HG03039 (cell line): ENCODE measurements around the gene GDPGP1.
"Not testable (repeated sequence)": the region's sequence is repeated elsewhere in the genome, so short reads cannot be mapped to it uniquely, and the experiment has no call there.

ENCODE experiments used
- ATAC-seq: cut with Tn5 transposase; IDR thresholded peaks from one replicate; pipeline ENCODE4 v1.9.1; 2021; ENCODE audit warnings: mild to moderate bottlenecking, moderate library complexity; ENCODE audit not compliant: unreplicated experiment

Gene GDPGP1

GRCh38 chr15:90259524-90259923 is 25.5 kb downstream of the GDPGP1 start:
- no peak for ATAC-seq

- ATAC-seq, result not testable (repeated sequence)
Observed at GRCh38 chr15:90260731-90261130, 26.7 kb downstream of the GDPGP1 start.

GRCh38 chr15:90261811-90262210 is 27.8 kb downstream of the GDPGP1 start:
- ATAC-seq, result no peak

- ATAC-seq, result no peak
Observed at GRCh38 chr15:90262426-90262825, 28.4 kb downstream of the GDPGP1 start.

DNA sequence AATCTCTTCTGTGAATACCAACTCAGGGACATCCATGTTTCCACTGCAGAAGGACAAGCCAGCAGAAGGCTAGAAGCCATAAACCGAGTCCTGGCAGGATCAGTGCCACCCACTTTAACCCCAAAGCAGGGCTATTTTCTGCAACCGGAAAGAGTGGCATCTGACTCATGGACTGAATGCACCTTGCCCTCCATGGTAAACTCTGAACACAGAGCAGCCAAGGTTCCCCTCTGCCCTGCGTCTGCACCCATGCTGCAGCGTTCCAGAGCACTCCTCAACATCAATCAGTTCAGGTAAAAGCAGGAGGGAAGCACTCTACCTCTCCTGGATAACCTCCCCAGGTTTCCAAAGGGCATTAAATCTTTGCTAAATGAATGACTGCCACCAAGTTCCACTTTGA is 30.7 kb downstream of the GDPGP1 start:
- ATAC-seq, result no peak

- peak; percentile 89 for ATAC-seq
Observed at GRCh38 chr15:90265271-90266060, 31.5 kb downstream of the GDPGP1 start, which contains the start of gene NGRN. Gene NGRN (plus strand): TSS chr15:90265672. CDS start chr15:90265713, 41 bp downstream.

DNA sequence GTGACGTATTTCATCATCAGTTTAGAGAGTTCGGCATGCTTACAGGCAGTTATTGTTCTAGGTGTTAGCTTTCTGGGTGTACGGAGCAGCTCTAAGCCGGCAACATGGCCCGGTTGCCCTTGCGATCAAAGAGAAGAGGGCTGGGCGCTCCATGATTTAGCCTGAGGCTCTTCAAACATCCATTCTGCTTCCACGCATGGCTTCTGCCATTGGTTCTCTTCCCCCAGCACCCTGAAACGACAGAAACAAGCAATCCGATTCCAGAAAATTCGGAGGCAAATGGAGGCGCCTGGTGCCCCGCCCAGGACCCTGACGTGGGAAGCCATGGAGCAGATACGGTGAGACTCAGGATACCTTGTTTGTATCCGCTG is 32.0 kb downstream of the GDPGP1 start:
- peak; percentile 5 for ATAC-seq

DNA sequence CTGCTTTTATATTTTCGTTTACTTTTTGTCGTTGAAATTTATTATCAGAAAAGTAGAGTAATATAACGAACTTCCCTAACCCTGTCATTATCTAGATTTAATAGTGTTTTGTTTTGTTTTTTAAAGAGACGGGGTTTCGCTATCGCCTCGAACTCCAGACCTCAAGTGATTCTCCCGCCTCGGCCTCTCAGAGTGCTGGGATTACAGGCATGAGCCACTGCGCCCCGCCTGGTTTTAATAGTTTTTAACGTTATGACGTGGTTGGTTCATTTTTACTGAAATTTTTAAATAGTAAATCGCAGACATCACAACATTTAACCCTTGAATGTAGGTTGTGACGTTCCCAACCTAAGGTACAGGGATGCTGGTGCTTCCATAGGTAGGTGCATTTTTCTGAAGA is 32.5 kb downstream of the GDPGP1 start:
- no peak for ATAC-seq

- ATAC-seq, result no peak
Observed at GRCh38 chr15:90268415-90268814, 34.4 kb downstream of the GDPGP1 start.

DNA sequence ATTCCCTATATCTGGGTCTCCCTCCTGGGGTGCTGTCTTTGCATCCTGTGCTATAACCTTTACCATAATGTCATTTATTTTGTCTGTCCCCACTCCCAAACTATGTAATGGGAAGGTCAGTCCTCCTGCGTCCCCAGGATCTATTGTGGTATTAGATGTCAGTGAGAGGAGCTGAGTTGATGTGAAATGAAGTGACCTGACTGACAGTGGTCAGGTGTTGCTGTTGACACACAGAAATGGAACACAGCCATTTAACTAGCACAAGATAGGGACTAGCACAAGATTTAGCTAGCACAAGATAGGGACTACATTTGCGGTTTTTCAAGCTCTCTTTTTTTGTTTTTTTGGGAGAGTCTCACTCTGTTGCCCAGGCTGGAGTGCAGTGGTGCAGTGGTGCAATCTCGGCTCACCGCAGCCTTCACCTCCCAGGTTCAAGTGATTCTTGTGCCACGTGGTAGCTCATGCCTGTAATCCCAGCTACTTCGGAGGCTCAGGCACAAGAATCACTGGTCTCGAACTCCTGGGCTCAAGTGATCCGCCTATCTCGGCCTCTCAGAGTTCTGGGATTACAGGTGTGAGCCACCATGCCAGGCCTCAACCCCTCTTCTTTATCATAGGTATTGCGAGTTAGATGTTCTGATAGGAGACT is 36.6 kb downstream of the GDPGP1 start:
- ATAC-seq, result no peak

- ATAC-seq, result no peak
Observed at GRCh38 chr15:90271459-90272166, 37.6 kb downstream of the GDPGP1 start.

DNA sequence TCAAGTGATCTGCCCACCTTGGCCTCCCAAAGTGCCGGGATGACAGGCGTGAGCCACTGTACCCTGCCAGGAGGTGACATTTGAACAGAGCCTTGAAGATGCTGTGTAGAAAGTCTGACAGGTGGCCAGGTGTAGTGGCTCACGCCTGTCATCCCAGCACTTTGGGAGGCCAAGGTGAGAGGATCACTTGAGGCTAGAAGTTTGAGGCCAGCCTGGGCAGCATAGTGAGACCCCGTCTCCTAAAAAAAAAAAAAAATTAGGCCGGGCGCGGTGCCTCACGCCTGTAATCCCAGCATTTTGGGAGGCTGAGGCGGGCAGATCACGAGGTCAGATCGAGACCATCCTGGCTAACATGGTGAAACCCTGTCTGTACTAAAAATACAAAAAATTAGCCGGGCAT is 44.5 kb downstream of the GDPGP1 start:
- not testable (repeated sequence) for ATAC-seq

- ATAC-seq, result not testable (repeated sequence)
Observed at GRCh38 chr15:90280743-90281142, 46.7 kb downstream of the GDPGP1 start.

GRCh38 chr15:90281637-90282036 is 47.6 kb downstream of the GDPGP1 start:
- ATAC-seq, result not testable (repeated sequence)

DNA sequence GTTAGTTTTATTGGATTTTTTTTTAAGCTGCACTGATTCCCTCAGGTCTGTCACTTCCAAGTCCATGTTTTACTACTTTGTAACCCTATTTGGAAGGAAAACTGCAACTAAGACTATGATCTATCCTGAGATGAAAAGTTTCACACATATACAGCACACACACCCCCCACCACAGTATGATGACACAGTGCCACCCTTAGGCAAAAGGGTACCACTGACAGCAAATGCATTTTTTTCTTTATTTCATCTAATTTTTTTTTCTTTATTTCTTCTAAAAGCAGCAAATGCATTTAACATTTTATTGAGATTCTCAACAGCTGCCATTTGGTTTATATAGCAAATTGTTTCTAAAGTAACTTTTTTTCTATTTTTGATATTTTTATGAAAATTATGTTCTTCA is 52.7 kb downstream of the GDPGP1 start:
- no peak for ATAC-seq

GRCh38 chr15:90287101-90287500 is 53.1 kb downstream of the GDPGP1 start:
- ATAC-seq, result no peak

DNA sequence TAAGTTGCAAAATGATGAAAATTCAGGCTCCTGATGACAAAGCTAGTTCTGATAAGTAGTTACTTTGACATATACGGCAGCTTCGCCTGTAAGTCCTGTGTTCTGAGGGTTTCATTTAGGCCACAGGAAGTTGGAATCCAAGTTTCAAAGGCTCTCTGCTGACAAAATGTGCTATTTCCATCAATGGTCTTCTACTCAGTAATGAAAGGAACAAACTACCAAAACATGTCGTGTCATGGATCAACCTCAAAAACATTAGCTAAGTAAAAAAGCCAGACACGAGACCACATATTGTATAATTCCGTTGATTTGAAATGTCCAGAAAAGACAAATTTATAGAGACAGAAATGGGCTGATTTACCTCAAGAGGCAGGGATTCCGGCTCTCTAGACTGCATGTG is 53.9 kb downstream of the GDPGP1 start:
- ATAC-seq, result no peak

DNA sequence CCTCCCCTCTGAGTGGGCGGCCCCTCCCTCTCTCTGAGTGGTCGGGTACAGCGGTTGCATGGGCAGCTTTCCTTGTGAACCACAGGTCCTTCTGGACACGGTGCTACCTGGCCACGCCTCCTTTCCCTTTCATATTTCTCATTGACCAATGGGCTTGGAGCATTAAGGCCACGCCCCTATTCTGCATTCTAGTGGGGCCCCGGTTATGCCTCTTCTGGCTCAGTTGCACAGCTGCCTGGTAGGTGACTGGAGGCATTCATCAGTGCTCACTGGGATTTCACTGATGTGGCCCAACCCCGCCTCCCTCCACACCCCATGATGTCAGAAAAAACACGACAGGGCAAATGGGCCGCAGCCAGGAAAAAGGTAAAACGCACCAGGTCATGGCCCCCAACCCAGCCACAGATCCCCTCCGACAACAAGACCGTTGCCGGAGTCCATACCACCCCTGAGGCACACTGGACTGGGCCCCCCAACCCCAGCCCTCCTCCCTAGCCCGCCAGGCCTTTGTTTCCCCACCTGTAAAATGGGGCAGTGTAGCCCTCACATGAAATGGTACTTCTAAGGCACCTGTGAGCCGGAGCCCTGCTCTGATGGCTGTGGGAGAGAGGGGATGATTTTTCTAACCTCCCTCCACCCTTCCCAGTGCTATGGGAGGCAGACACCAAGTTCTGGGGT is 57.8 kb downstream of the GDPGP1 start:
- ATAC-seq, result no peak

DNA sequence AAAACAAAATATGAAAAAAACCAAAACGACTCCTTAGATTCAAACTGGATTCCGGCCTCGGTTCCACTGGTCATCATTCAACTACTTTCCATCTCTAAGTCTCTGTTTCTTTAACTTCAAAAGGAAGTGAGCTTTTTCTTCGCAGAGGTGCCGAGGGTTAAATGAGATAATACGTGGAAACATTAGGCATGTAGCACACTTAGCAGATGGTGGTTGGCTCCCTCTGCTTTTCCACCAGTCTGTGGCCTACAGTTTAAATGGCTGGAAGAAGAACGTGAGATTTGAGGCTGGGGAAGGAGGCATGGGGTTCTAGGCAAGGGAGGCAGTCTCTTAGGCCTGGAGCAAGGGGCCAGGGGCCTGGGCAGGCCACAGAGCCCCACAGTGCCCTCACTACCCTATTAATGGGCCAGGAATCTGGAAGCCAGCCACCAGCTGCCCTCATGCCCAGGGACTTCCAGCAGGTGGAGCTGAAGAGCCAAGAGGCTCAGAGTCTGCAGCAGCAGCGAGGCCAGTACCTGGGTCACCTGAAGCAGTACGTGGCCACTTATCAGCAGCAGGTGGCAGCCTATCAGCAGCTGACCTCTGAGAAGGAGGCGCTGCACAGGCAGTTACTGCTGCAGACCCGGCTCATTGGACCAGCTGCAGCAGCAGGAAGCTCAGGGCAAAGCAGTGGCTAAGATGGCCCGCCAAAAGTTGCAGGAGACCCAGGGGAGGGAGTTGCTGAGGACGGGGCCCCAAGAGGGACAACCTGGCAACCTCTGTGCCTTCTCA is 59.2 kb downstream of the GDPGP1 start:
- not testable (repeated sequence) for ATAC-seq

DNA sequence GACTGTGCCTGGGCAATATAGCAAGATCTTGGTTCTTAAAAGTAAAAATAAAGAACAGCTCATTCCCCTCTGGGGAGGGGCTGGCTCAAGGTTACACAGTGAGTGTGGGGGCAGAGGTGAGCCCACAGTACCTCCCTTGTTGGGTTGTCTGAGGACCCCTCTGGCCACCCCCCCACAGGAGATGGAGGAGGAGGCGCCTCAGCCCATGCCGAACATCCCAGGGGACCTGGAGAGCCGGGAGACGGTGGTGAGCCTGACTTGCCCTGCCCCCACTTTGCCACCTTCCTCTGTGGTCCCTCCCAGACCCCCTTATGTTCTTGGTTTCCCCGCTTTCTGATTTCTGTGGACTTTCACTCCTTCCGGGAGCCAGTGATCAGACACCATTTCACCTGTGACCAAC is 60.1 kb downstream of the GDPGP1 start:
- no peak for ATAC-seq
